ENCODE data around the gene DAB1. TPM values are rescaled to one million over a fixed set of nuclear protein-coding genes. Genes with fewer than 3 reads are reported as not detected.

The DAB1 gene
- total RNA-seq (2021; fragmentation: NEBNext Ultra II Directional; extraction: Animal tissue kit (Norgen Biotek cat#: 25700)), result 1 to 10 TPM in 1 of 6 experiments, under 1 TPM in 5; 0.13 to 1.2 (median 0.23) TPM
- long read RNA-seq, partial matches to known transcripts, result 0 of 6 reads
- long read RNA-seq, other reads (novel, unspliced or antisense), result 6 of 6 reads

DNA sequence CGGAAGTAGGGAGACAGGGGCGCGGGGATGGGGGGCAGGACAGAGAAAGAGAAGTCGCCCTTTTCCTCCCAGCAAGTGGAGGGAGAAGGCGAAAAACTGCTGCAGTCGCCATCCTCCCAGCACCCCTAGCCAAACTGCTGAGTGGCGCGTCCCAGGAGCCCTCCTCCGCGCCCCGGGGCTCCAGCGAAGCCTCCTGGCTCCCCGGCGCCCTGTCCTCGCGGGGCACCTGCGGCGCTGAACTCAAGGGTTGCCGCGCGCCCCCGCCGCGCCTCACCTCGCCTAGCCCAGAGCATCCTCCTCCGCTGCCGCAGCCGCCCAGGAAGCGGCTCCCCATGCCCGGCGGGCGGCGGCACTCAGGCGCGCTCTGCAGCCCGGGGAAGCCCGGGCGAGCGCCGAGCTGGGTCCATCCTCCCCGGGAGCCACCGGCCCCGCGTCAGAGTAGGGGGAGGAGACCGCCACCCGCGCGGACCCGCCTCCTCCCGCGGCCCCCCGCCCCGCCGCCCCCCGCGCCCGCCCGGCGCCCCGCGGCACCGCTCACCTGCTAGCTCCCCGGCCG is at the start of gene DAB1:
Gene DAB1, minus strand, starts transcription at position 405 of the 556 bp plus-strand sequence. CDS start 133,030 bp downstream, outside the sequence.
- no peak within 1 kb of the TSS for H3K27ac Mint-ChIP-seq

DNA sequence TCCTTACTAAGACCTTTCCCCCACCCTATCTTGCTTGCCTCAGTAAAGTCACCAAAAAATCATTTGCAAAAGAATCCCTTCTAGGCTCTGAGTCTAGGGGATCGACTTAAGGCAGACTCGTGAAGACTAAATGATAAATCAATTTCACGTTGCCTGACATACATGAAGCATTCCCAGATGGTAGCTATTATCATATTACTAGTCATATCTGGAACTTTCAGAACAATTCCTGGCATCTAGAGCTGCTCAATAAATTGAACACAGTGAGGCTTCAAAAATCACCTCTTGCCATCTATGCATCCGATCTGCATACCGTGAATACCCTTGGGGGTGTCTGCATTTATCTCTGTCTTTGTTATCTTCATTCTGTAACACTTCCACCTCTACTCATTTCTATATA is 49.6 kb upstream of the DAB1 start:
- no peaks in the 10 kb centered on the region for H3K36me3 Mint-ChIP-seq (ENCODE audit: low read depth)
- H3K27me3 Mint-ChIP-seq (ENCODE audit: insufficient read depth), result no peaks in the 10 kb centered on the region
- H3K27ac Mint-ChIP-seq, result peak overlapping the region; percentile 27
- TF ChIP-seq, protein P1, sequence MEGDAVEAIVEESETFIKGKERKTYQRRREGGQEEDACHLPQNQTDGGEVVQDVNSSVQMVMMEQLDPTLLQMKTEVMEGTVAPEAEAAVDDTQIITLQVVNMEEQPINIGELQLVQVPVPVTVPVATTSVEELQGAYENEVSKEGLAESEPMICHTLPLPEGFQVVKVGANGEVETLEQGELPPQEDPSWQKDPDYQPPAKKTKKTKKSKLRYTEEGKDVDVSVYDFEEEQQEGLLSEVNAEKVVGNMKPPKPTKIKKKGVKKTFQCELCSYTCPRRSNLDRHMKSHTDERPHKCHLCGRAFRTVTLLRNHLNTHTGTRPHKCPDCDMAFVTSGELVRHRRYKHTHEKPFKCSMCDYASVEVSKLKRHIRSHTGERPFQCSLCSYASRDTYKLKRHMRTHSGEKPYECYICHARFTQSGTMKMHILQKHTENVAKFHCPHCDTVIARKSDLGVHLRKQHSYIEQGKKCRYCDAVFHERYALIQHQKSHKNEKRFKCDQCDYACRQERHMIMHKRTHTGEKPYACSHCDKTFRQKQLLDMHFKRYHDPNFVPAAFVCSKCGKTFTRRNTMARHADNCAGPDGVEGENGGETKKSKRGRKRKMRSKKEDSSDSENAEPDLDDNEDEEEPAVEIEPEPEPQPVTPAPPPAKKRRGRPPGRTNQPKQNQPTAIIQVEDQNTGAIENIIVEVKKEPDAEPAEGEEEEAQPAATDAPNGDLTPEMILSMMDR (IDR thresholded peaks at IDR 0.05), result no peak
- no peak for DNase-seq
- no peaks in the 10 kb centered on the region for H3K9me3 Mint-ChIP-seq
- H3K4me1 Mint-ChIP-seq (ENCODE audit: low read depth), result peaks cover 55% of the 10 kb centered on the region
- H3K4me3 Mint-ChIP-seq, result no peak overlapping the region; the same call in 1 of the 2 replicates

More for the DNA sequence above, at the start of gene DAB1:
- TF ChIP-seq, protein P1 (IDR thresholded peaks at IDR 0.05), result no peak
- Mint-ChIP-seq H3K4me1 (ENCODE audit: low read depth) (peaks cover 21% of the 10 kb centered on the region), H3K36me3 (ENCODE audit: low read depth) (no peaks in the 10 kb centered on the region), H3K4me3 (peak within 1 kb of the TSS; percentile 86), H3K27me3 (ENCODE audit: insufficient read depth) (peaks cover 33% of the 10 kb centered on the region), H3K9me3 (no peaks in the 10 kb centered on the region)
- no peak for DNase-seq

DNA sequence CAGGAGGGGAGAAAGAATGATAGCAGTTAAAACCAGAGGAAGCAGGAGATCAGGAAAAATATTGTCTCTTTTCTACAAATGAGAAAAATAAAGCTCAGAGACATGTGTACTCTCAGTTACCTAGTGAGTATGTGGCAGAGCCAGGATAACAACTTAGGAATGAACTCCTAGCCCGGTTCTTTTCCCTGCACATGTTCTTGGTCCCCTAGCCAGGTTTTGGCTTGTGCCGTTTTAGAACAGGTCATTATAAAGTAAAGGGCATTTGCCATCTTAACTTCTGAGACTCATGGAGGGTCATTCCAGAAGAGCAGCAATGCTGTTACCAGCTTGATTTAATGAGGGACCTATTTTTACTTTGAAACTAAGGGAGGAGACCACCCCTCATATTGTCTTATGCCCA is 48.1 kb upstream of the DAB1 start:
- Mint-ChIP-seq H3K36me3 (ENCODE audit: low read depth) (no peaks in the 10 kb centered on the region), H3K9me3 (no peaks in the 10 kb centered on the region), H3K4me1 (ENCODE audit: low read depth) (peaks cover 67% of the 10 kb centered on the region), H3K4me3 (no peak overlapping the region), H3K27ac (no peak overlapping the region), H3K27me3 (ENCODE audit: insufficient read depth) (no peaks in the 10 kb centered on the region)
- DNase-seq, result no peak
- TF ChIP-seq, protein P1 (IDR thresholded peaks at IDR 0.05), result no peak

DNA sequence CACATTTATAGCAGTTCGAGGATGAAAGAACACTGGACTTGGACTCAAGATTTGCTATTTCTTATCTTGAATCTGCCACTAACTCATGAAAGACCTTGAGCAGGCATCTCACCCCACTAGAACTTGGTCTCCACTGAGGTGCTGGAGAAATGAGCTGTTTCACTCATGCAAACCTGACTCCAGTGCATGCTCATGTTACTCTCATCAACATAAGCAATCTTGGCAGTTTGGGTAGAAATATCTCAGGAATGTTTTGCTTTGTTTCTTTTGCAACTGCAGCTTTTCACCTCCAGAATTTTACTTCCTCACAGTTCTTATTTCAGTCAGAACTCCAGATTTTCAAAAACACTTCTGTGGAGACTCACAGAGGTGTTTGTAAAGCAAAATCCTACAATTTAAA is 46.2 kb upstream of the DAB1 start:
- no peaks in the 10 kb centered on the region for H3K36me3 Mint-ChIP-seq (ENCODE audit: low read depth)
- peak; percentile 41 for DNase-seq

DNA sequence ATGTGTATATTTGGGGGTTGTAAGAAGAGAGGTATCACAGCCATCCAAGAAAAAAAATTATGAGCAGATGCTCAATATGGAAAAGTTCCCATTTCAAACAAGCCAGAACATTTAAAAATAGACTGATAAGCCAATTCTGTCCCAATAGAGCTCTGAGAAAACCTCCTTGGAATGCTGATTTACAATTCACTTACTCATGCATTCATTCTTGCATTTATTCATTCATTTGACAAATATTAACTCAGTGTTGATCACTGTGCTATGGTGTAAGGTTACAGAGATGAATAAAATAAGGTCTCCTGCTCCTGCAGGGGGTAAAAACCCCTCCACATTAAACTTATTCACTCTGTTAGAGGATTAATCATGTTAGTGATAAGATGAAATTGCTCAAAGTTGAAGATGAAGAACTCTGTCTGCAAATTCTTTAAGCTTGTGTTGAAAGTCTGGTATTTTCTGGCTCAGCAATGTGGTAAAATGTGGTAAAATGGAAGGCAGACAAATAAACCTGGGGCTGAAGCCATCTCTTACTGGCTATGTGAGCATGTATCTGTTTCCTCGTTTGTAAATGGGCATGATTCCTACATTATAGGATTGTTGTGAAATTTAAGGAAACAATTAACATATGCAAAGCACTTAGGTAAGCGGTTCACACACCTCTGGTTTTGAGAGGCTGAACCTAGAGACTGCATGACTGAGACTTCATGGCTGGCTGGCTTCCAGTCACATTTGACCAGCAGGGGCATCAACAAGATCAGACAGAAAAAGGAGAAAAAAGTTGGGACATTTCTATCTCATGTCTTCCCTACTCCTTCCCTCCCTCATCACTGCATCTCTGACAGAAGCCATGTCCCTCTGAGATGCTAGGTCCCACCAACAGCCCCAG is 45.0 kb upstream of the DAB1 start:
- Mint-ChIP-seq H3K36me3 (ENCODE audit: low read depth) (no peaks in the 10 kb centered on the region), H3K4me3 (no peak overlapping the region; the same call in 1 of the 2 replicates), H3K27me3 (ENCODE audit: insufficient read depth) (no peaks in the 10 kb centered on the region; the same call in 1 of the 2 replicates), H3K27ac (peak overlapping the region; percentile 25), H3K9me3 (no peaks in the 10 kb centered on the region), H3K4me1 (ENCODE audit: low read depth) (peaks cover 56% of the 10 kb centered on the region)
- DNase-seq, result peak; percentile 45
- TF ChIP-seq, protein P1 (IDR thresholded peaks at IDR 0.05), result peak; percentile 43

More for the DNA sequence above, 46.2 kb upstream of the DAB1 start:
- Mint-ChIP-seq H3K4me3 (no peak overlapping the region), H3K27me3 (ENCODE audit: insufficient read depth) (no peaks in the 10 kb centered on the region), H3K9me3 (no peaks in the 10 kb centered on the region), H3K27ac (peak overlapping the region; percentile 7; the same call in 1 of the 2 replicates), H3K4me1 (ENCODE audit: low read depth) (peaks cover 67% of the 10 kb centered on the region)
- TF ChIP-seq, protein P1 (IDR thresholded peaks at IDR 0.05), result no peak

Measured in HFFc6 (cell line).